ENCODE data around the gene S1PR5.
"Not testable (repeated sequence)": the region's sequence is repeated elsewhere in the genome, so short reads cannot be mapped to it uniquely, and the experiment has no call there.

GRCh38 chr19:10551006-10551405, 33.8 kb upstream of the S1PR5 start:
- TF ChIP-seq CTCF (conservative IDR thresholded peaks at IDR 0.05; ENCODE audit: low read depth, low read length); EZH2 (IDR thresholded peaks at IDR 0.05; ENCODE audit: borderline replicate concordance, low read depth, low read length, poor library complexity, severe bottlenecking): not testable (repeated sequence)

Data from A673 (cell line).